AG08395 (cell line): ENCODE measurements around the gene SLC35A4.
"Not testable (repeated sequence)": the region's sequence is repeated elsewhere in the genome, so short reads cannot be mapped to it uniquely, and the experiment has no call there.

Experiments used
- DNase-seq: peaks from one replicate; pipeline ENCODE4 v3.0.0; 2012; ENCODE audit warnings: mixed read lengths, low spot score

SLC35A4 gene

DNA sequence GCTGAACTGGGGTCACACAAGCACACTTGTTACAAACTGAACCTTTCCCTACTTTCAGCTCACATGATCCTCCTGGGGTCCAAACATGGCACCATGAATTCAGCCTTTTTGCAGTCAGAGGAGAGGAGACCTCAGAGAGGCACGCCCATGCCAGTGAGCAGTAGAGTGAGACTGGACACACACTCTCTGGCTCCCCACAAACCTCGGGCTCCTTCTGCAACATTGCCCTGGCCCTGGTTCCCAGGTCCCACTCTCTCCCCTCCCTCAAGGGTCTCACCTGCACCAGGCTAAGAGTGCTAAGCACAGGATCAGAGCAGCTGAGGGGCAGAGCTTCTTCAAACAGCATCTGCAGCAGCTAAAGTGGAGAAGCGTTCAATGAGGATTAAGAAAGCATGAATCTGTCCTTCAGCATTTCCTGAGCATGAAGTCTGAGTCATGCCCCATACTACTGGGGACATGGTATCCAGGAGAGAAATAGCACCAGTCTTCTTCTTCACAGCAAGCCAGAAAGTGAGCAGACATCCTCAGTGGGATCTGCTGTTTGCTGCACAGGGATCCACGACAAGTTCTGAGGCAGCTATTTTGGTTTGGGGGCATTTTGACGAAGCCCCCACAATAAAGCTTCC, 27.2 kb downstream of the SLC35A4 start:
- DNase-seq = peak; percentile 70

DNA sequence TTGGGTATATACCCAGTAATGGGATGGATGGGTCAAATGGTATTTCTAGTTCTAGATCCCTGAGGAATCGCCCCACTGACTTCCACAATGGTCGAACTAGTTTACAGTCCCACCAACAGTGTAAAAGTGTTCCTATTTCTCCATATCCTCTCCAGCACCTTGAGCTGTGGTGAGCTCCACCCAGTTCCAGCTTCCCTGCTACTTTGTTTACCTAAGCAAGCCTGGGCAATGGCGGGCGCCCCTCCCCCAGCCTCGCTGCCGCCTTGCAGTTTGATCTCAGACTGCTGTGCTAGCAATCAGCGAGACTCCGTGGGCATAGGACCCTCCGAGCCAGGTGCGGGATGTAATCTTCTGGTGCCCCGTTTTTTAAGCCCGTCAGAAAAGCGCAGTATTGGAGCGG, 28.4 kb downstream of the SLC35A4 start:
- not testable (repeated sequence) for DNase-seq

GRCh38 chr5:140594169-140594568, 29.5 kb downstream of the SLC35A4 start:
- no peak for DNase-seq

DNA sequence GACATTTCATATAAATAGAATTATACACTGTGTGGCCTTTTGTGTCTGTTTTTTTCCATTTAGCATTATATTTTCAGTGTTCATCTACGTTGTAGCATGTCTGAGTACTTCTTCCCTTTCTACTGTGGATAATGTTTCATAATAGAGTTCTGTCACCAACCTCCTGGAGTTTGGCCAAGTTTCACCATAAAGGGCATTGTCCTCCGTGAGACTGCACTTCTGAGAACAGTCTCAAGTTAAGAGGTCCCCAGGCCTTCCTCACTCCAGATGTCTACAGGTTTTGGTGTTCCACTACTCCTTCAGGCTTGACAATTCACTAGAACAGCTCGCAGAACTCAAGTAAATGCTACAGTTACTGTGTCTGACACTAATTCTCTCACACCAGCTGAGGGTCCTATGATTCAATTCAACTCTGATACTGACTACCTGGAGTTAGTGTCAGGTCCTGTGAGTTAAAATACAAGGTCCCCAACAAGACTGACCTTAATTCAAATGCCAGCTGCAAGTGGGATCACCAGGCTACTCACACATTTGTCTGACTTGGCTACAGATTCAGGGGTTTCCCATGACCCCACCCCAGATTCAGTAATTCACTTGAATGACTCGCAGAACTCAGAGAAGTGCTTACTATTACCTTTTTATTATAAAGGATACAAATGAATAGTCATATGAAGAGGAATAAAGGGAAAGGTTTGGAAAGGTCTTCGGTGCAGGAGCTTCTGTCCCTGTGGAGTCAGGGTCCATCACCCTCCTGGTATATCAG, 31.1 kb downstream of the SLC35A4 start:
- DNase-seq = no peak

GRCh38 chr5:140596321-140596741, 31.7 kb downstream of the SLC35A4 start:
- DNase-seq = no peak

DNA sequence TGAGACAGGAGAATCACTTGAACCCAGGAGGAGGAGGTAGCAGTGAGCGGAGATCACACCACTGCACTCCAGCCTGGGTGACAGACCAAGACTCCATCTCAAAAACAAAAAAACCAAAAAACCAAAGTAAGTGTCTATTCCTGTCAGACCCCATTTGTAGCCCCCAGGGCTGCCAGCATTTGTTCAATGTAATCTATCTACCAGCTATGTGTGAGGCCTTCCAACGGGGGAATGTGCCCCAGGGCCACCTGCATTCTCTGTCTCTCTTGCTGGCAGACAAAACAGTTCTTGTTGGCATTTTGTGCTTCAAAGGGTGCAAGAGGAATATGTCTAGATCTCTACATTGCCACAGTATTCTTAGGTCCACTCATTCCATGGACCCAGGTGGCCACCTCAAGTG, 34.2 kb downstream of the SLC35A4 start:
- no peak for DNase-seq

DNA sequence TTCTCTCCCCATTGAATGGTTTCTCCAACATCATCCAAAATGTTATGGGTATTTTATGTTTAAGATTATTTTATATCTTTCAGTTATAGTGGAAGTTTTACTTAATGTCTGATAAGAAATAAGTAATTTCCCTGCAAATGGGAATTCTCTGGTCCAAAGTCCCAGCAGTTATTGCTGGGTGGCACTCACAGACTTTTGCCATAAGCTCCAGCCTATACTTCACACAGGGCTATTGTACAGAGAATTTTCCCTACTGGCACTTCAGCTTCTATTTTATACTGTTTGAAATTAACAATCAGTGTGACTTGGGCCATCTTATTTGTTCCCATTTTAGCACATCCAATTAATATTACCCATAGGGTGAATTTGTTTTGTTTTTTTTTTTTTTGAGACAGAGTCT, 35.5 kb downstream of the SLC35A4 start:
- DNase-seq = no peak

- DNase-seq = no peak
These were observed 37.5 kb downstream of the SLC35A4 start for GRCh38 chr5:140602147-140602546.

DNA sequence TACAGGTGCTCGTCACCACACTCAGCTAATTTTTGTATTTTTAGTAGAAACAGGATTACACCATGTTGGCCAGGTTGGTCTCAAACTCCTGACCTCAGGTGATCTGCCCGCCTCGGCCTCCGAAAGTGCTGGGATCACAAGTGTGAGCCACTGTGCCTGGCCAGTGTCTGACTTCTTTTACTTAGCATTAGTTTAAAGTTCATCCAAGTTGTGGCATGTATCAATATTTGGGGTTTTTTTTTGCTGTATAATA, 38.7 kb downstream of the SLC35A4 start:
- not testable (repeated sequence) for DNase-seq

DNA sequence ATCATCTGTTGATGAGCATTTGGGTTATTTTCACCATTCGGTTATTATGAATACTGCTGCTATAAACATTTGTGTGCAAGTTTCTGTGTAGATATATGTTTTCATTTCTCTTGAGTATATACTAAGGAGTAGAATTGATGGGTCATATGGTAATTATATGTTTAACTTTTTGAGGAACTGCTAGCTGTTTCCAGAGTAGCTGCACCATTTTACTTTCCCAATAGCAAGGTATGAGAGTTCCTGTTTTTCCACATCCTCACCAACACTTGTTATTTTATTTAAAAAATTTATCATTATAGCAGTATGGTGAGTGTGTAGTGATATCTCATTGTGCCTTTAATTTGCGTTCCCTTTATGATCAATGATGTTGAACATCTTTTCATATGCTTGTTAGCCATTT, 39.1 kb downstream of the SLC35A4 start:
- DNase-seq = no peak

DNA sequence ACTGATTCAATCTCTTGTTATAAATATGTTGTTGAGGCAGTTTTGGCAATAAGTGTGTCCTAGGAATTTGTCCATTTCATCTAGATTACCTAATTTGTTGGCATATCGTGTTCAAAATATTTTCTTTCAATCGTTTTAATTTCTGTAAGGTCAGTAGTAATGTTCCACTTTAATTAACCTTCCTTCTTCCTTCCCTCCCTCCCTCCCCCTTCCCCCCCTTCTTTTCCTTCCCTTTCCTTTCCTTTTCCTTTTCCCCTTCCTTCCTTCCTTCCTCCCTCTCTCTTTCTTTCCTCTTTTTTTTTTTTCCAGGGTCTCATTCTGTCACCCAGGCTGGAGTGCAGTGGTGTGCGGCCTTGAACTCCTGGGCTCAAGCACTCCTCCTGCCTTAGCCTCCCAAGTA, 41.3 kb downstream of the SLC35A4 start:
- no peak for DNase-seq

GRCh38 chr5:140607031-140607430, 42.4 kb downstream of the SLC35A4 start:
- no peak for DNase-seq

DNA sequence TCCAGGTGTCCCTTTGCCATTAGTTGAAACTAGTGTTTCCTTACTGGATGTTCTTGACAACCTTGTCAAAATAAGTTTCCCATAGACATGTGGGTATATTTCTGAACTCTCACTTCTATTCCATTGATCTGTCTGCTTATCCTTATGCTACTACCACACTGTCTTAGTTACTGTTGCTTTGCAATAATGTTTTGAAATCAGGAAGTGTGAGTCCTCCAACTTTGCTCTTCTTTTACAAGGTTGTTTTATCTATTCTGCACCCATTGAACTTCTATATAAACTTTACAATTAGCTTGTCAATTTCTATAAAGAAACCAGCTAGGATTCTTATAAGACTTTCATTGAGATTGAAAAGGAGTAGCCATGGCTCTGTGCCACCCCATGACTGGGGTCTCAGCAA, 44.1 kb downstream of the SLC35A4 start:
- DNase-seq = no peak

DNA sequence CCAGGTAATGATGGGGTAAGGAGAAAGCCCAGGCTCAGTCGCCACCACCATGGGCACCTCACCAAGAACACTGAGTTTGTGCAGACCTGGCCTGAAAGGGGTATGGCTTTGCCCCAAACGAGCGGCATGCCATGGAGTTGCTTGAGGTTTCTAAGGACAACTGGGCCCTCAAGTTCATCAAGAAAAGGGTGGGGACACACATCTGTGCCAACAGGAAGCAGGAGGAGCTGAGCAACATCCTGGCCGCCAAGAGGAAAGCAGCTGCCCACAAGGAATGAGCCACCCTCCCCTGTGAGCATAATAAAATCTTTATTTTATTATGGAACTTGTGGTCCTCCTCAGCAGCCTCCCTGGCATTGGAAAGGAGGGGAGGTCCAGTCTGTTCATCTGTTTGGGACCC, 44.5 kb downstream of the SLC35A4 start:
- DNase-seq = peak; percentile 21

DNA sequence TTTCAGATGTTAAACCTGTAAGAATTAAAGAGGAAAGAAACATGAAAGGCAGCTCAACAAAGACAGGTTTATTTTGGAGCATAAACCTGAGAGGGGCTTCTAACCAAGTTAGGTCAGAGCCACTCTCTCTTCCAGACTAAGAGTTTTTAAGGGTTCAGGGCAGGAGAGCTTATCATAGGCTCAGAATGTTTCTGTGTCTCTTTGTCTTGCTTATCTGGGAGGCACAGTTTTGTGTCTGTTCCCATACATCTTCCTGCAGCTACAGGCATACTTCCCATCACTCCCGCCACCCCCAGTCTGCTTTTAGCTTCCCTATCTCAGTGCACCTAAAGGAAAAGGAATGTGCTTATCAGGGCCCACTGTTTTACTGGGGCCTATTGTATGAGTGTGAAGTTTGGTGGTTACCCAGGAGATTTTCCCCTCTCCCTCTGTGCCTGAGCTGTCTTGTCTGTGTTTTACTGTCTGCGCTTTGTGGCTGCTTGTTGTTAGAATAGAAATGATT, 46.4 kb downstream of the SLC35A4 start:
- DNase-seq = no peak
